GM12874 (cell line): Measurements from ENCODE around the gene SPI1.

Experiments used
- TF ChIP-seq, protein P1 (sequence below): IDR thresholded peaks from 2 replicates; pipeline ENCODE4 v1.5.1; 2011; ENCODE audit warnings: low read depth, mild to moderate bottlenecking, control low read depth, low read length, moderate library complexity; ENCODE audit not compliant: insufficient read depth

Gene SPI1

DNA sequence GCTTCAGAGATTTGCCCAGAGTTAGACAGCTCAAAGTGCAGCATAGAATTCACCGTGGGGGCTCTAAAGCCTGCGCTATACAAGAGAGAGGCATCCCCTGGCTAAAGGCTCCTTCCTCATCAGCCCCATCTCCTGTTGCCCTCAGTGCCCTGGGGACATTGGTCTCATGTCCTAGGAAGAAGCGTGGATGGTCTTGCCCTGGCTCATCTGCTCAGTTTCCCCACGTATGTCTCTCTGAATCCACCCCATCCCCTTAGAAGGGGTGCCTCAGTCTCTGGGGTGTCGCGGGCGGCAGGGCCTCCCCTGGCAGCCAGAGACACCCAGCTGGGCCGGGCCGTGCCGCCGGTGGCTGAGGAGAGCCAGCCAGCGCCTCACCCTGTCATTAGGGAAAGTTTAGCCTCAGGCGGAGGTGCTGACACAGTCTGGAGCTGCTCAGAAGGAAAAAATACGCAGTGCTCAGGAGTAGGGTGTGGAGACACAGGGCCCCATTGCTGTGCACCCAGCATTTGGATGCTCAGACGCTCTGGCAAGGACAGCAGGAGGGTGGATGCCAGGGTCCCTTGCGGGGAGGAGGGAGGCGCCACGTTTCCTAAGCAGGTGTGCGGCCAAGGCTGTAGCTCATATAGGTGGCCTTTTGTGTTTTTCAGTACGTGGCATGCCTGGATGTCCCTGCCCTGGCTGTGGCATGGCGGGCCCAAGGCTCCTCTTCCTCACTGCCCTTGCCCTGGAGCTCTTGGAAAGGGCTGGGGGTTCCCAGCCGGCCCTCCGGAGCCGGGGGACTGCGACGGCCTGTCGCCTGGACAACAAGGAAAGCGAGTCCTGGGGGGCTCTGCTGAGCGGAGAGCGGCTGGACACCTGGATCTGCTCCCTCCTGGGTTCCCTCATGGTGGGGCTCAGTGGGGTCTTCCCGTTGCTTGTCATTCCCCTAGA is 31.4 kb upstream of the SPI1 start:
- TF ChIP-seq, protein P1, sequence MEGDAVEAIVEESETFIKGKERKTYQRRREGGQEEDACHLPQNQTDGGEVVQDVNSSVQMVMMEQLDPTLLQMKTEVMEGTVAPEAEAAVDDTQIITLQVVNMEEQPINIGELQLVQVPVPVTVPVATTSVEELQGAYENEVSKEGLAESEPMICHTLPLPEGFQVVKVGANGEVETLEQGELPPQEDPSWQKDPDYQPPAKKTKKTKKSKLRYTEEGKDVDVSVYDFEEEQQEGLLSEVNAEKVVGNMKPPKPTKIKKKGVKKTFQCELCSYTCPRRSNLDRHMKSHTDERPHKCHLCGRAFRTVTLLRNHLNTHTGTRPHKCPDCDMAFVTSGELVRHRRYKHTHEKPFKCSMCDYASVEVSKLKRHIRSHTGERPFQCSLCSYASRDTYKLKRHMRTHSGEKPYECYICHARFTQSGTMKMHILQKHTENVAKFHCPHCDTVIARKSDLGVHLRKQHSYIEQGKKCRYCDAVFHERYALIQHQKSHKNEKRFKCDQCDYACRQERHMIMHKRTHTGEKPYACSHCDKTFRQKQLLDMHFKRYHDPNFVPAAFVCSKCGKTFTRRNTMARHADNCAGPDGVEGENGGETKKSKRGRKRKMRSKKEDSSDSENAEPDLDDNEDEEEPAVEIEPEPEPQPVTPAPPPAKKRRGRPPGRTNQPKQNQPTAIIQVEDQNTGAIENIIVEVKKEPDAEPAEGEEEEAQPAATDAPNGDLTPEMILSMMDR: no peak

DNA sequence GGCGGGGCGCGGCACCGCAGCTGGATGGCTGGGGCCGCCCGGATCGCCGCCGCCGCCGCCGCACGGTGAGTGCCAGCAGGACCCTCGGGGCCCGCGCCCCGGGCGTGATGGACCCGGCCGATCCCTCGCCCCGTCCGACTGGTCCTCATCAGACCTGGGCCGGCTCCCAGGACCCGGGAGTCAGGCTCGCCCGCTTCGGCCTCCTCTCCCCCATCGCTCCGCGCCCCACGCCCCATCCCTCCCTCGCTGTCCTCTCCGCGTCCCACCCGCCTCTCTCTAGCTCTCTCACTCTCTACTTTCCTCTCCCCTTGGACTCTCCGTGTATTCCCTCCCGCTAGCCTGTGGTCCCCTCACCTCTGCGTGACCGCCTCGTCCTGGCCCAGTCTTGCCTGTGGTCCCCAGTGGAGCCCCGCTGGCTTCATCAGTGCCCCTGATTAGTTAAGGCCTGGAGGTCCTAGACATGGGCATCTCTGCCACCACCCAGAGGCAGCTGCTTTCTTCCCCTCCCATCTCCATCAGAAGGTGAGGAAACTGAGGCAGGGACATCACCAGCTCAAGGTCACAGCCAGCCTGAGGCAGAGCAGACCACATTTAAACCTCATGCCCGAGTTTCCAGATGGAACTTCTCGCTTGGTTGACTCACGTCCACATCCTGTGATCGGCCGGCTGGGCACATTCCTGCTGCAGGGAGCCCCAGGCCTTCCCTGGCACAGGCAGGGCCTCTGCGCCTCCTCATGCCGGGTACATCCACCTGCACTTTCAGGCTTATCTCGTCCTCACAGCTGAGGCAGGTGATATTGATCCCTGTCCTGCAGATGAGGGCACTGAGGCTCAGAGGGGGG is 30.5 kb upstream of the SPI1 start:
- TF ChIP-seq, protein P1: no peak

DNA sequence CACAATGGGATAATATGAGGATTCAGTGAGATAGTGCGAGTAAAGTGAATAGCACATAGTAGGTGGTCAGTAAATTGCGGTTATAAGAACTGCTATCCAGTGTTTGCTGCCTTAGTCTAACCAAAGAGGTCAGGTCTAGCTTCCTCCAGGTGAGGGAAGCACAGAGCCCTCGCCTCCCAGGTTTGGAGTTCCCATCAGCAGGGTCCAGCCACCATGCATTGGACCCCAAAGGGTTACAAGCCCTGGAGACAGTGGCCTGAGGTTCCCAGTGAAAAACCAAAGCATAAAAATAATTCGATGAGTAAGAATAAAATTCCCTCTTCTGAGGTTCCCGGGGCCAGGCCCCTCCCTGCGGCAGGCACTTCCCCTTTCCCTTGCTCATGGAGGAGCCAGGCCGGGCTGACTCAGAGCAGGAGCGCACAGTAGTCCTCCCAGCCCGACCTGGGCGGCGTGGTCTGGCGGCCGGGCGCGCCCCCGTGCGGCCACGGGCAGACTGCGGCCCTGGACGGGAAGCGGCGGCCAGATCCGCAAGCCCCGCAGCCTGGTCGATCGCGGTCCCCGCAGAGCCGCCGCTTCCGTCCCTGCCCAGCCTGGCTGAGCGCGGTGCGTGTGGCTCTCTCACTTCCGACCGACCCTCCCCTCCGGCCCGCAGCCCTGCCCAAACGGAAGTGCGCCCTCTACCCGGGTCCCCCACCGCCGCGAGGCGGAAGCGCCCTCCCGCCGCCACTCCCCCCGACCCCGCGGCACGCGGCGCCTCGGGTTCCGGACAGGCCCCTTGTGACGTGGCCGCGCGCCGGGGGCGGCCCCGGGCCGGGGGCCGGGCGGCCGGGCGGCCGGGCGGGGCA is 29.6 kb upstream of the SPI1 start, which contains the start of gene SLC39A13:
SLC39A13 (plus strand) TSS at position 845 of the 845 bp plus-strand sequence. CDS start 1,505 bp downstream, outside the sequence.
- TF ChIP-seq, protein P1: peak; percentile 88

DNA sequence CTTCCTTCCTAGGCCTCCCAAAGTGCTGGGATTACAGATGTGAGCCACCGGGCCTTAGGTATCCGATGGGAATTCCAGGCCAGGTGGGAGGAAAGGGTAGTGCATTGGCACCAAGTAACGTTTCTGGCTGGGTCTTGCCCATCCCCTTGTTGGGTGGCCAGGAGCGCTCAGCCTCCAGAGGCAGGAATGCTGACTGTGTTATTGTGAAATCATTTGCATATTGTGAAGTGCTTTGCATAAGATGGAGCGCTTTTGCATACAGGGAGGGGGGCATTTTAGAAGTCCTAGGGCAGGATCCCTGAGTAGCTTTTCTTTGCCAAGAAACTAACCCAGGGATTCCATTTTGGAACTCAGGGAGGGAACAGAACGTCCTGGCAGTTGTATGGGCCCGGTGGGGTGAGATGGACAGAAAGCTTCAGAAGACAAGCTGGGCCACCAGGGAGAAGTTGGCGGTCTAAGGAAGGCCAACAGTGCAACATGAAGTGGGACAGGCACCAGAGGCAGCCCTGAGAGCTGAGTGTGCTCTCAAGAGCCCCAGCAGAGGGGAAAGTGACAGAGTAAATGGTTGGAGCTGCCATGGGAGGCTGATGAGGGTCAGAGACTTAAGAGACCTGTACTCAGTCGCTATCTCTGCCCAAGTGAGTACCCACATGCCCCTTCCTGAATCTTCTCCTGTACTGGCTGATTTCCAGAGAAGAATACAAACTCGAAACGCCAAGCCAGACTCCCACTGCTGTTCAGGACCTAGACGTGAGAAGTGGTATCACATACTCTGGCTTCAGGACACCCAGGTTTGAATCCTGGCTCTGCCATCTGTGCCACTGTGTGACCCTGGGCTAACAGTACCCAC is 28.8 kb upstream of the SPI1 start:
- TF ChIP-seq, protein P1: no peak

DNA sequence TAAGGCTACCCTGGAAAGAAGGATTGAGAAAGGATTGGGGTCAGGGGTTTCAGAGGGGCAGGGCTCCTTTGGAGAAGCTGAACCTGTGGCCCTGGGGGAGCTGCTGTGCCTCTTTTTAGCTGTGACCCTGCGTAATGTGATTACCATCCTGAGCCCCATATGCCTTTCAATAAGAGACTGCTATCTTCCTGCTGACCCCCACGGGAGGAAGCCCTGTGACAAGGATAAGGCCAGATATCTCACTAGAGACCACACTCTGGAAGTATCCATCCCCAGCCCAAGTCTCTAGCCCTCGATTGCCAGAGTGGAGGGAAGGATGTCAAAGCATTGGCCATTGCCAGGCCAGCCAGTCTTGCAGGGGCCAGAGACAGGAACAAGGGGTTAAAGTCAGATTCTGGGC is 25.2 kb upstream of the SPI1 start:
- TF ChIP-seq, protein P1: no peak

DNA sequence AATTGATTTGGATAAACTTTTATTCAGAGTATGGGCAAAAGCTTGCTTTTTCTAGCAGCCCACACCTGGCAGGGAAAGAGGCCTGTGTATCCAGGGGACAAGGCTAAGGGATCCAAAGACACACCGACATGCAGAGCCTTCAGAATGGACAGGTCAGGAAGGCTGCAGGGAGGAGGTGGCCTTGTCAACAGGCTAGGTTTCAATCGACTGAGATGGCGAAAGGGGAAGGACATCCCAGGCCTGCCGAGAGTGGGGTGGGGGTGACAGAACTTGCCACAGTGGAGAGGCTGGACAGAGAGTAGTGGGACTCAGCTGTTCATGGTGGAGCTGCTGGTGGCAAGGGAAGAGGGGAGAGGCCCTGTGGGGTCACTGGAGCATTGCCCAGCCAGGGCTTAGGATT is 24.8 kb upstream of the SPI1 start:
- TF ChIP-seq, protein P1: no peak
